ENCODE results near the gene NRDC. TPM values are rescaled to one million over a fixed set of nuclear protein-coding genes. Genes with fewer than 3 reads are reported as not detected.

Gene NRDC
- total RNA-seq, 1 donor from 2014 or later: 130 TPM

DNA sequence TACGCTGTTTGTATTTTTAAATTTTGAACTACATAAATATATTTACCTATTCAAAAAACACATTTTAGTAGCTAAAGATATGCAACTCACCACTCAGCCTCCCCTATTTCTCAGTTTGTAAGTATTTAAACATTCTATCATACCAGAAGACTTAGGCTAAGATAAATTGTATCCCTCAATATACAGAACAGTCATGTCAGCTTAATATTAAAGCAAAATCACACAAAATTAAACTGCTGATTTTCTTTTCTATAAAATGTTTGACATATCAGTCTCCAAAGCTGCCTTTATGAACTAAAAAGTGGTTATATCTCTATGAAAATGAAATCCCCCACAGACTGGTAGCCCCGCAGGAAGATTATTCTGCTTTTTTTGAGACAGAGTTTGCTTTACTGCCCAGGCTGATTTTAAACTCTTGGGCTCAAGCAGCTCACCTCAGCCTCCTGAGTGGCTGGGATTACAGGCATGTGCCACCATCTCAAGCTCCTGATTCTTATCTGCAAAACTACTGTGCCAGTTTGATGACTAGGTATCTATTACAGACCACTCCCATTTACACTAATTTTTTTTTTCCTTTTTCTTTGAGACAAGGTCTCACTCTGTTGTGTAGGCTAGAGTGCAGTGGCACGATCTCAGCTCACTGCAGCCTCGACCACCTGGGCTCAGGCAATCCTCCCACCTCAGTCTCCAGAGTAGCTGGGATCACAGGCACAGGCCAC, 37.6 kb downstream of the NRDC start:
- Histone ChIP-seq H3K9me3 (replicated peaks) (no peaks in the 10 kb centered on the region), H3K27ac (replicated peaks) (no peak overlapping the region), H3K4me1 (no peaks in the 10 kb centered on the region), H3K4me3 (no peak overlapping the region), H3K36me3 (peaks cover 22% of the 10 kb centered on the region), H3K27me3 (ENCODE audit: low read depth) (no peaks in the 10 kb centered on the region)
- TF ChIP-seq, protein P1, sequence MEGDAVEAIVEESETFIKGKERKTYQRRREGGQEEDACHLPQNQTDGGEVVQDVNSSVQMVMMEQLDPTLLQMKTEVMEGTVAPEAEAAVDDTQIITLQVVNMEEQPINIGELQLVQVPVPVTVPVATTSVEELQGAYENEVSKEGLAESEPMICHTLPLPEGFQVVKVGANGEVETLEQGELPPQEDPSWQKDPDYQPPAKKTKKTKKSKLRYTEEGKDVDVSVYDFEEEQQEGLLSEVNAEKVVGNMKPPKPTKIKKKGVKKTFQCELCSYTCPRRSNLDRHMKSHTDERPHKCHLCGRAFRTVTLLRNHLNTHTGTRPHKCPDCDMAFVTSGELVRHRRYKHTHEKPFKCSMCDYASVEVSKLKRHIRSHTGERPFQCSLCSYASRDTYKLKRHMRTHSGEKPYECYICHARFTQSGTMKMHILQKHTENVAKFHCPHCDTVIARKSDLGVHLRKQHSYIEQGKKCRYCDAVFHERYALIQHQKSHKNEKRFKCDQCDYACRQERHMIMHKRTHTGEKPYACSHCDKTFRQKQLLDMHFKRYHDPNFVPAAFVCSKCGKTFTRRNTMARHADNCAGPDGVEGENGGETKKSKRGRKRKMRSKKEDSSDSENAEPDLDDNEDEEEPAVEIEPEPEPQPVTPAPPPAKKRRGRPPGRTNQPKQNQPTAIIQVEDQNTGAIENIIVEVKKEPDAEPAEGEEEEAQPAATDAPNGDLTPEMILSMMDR (IDR thresholded peaks at IDR 0.05; ENCODE audit: borderline replicate concordance): no peak
- intact Hi-C loops (cut with micrococcal nuclease): no loop called here
- no peak for DNase-seq

DNA sequence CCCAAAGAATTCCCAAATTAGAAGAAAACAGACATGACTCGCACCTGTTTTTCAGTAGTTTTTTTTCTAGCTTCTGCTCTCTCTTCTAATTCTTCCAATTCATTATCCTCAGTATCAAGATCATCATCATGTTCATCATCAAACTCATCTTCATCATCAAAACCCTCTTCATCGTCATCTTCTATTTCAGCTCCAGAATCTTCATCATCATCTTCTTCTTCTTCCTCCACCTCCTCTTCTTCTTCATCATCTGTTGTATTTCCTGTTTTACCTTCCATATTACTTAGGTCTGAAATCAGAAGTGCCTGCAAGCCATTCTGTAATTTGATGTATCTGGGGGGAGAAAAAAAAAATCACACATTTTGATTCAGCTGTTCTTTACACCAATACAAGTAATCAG, 38.3 kb downstream of the NRDC start:
- H3K4me1 ChIP-seq: no peaks in the 10 kb centered on the region
- H3K4me3 ChIP-seq: no peak overlapping the region
- TF ChIP-seq, protein P1 (IDR thresholded peaks at IDR 0.05; ENCODE audit: borderline replicate concordance): no peak
- peaks cover 26% of the 10 kb centered on the region for H3K36me3 ChIP-seq
- no peak overlapping the region for H3K27ac ChIP-seq (replicated peaks)
- intact Hi-C loops (cut with micrococcal nuclease): no loop called here
- no peaks in the 10 kb centered on the region for H3K9me3 ChIP-seq (replicated peaks)
- no peaks in the 10 kb centered on the region for H3K27me3 ChIP-seq (ENCODE audit: low read depth)
- no peak for DNase-seq

DNA sequence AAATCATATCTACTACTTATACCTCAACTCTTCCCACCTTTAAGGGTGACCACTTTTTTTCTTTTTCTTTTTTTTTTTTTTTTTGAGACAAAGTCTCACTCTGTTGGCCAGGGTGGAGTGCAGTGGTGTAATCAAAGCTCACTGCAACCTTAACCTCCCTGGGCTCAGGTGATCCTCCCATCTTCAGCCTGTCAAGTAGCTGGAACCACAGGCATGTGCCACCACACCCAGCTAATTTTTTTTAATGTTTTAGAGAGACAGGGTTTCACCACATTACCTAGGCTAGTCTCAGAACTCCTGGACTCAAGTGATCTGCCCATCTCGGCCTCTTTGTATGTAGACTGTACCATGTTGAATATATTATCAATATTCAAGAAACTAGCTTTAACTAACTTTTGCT, 39.4 kb downstream of the NRDC start:
- TF ChIP-seq, protein P1 (IDR thresholded peaks at IDR 0.05; ENCODE audit: borderline replicate concordance): no peak
- H3K9me3 ChIP-seq (replicated peaks): no peaks in the 10 kb centered on the region
- DNase-seq: no peak
- intact Hi-C loops (cut with micrococcal nuclease): no loop called here
- H3K4me3 ChIP-seq: no peak overlapping the region
- H3K4me1 ChIP-seq: no peaks in the 10 kb centered on the region
- no peak overlapping the region for H3K27ac ChIP-seq (replicated peaks)
- no peaks in the 10 kb centered on the region for H3K27me3 ChIP-seq (ENCODE audit: low read depth)
- peaks cover 31% of the 10 kb centered on the region for H3K36me3 ChIP-seq

DNA sequence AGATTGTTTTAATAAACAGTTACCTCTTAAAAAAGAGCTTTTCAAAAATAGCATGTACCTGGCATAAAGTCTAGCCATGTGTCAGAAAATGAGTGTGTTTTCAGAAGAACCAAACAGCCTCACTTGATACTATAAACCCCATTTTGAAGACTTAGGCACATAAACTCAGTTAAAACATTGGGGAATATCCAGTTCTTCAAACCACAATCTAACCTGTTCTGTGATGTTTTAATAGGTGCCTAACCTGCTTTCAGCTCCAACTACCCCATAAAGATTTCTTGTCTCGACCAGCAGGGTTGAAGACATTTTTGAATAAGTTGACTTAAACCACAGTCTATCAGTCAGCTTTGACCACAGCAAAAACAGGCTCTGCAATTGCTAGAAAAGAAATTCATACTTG, 41.3 kb downstream of the NRDC start:
- TF ChIP-seq, protein P1 (IDR thresholded peaks at IDR 0.05; ENCODE audit: borderline replicate concordance): no peak
- no peaks in the 10 kb centered on the region for H3K4me1 ChIP-seq
- H3K27ac ChIP-seq (replicated peaks): no peak overlapping the region
- intact Hi-C loops (cut with micrococcal nuclease): no loop called here
- H3K4me3 ChIP-seq: no peak overlapping the region
- no peaks in the 10 kb centered on the region for H3K27me3 ChIP-seq (ENCODE audit: low read depth)
- H3K9me3 ChIP-seq (replicated peaks): no peaks in the 10 kb centered on the region
- peaks cover 44% of the 10 kb centered on the region for H3K36me3 ChIP-seq
- no peak for DNase-seq

DNA sequence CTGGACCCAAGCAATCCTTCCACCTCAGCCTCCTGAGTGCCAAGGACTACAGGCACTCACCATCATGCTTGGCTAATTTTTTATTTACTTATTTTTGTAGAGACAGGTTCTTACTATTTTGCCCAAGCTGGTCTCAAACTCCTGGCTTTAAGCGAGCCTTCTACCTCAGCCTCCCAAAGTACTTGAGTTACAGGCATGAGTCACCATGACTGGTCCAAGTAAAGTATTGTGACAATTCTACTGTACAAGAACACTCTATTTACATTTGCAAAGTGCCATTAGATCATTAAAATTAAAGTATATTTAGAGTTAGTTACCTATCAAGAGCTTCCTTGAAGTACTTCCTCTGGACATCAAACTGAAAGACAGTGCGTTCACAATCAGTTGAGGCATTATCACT, 44.8 kb downstream of the NRDC start:
- no peaks in the 10 kb centered on the region for H3K9me3 ChIP-seq (replicated peaks)
- H3K36me3 ChIP-seq: peaks cover 57% of the 10 kb centered on the region
- intact Hi-C loops (cut with micrococcal nuclease): no loop called here
- H3K27ac ChIP-seq (replicated peaks): no peak overlapping the region
- H3K27me3 ChIP-seq (ENCODE audit: low read depth): no peaks in the 10 kb centered on the region
- H3K4me3 ChIP-seq: no peak overlapping the region
- no peaks in the 10 kb centered on the region for H3K4me1 ChIP-seq
- DNase-seq: no peak
- TF ChIP-seq, protein P1 (IDR thresholded peaks at IDR 0.05; ENCODE audit: borderline replicate concordance): no peak
